H1 (cell line): Measurements from ENCODE around the gene METTL22. TPM values are rescaled to one million over a fixed set of nuclear protein-coding genes. Genes with fewer than 3 reads are reported as not detected.

Experiments used
- SP4 ChIP-seq: IDR thresholded peaks from 2 replicates; pipeline ENCODE4 v1.6.1; 2012; ENCODE audit warnings: low read length, inconsistent platforms
- polyA plus RNA-seq, 7 experiments: library from polyadenylated mRNA; depleted of rRNA in 3 of 7; stranded (reverse) in 5 of 7; unstranded in 2 of 7; fragments of >200 nt in 5 of 7; fragments of 200-250 nt in 2 of 7; gene quantifications; 1 replicate in 5 of 7; 2 replicates in 1 of 7; 4 replicates in 1 of 7; pipeline versions ENCODE4 v1.2.1 to v1.2.3, GENCODE V29; 2011 to 2013; ENCODE audit warnings: missing spikeins in 2 of 7, mixed read lengths in 2 of 7
- total RNA-seq: library from RNA; stranded (reverse); fragmentation: NEBNext Ultra II Directional; extraction: Animal tissue kit (Norgen Biotek cat#: 25700); gene quantifications from 2 replicates; pipeline ENCODE4 v1.2.1, GENCODE V29; 2021

METTL22 gene
- total and polyA plus RNA-seq, 2 of the 8 experiments (the other 6 are each of a cell fraction or from before 2014, with no cell fraction given): 56.7 to 85.2 TPM

- no peak for TF ChIP-seq SP4
These were observed 5.4 kb downstream of the METTL22 start (continued) for GRCh38 chr16:8626946-8627345.
